ELR (cell line): ENCODE results near the gene COL15A1.
"Not testable (repeated sequence)": the region's sequence is repeated elsewhere in the genome, so short reads cannot be mapped to it uniquely, and the experiment has no call there.

ENCODE experiments used
- DNase-seq: peaks from one replicate; pipeline ENCODE4 v3.0.0-alpha.2; 2015; ENCODE audit warnings: low read depth

COL15A1 gene

DNA sequence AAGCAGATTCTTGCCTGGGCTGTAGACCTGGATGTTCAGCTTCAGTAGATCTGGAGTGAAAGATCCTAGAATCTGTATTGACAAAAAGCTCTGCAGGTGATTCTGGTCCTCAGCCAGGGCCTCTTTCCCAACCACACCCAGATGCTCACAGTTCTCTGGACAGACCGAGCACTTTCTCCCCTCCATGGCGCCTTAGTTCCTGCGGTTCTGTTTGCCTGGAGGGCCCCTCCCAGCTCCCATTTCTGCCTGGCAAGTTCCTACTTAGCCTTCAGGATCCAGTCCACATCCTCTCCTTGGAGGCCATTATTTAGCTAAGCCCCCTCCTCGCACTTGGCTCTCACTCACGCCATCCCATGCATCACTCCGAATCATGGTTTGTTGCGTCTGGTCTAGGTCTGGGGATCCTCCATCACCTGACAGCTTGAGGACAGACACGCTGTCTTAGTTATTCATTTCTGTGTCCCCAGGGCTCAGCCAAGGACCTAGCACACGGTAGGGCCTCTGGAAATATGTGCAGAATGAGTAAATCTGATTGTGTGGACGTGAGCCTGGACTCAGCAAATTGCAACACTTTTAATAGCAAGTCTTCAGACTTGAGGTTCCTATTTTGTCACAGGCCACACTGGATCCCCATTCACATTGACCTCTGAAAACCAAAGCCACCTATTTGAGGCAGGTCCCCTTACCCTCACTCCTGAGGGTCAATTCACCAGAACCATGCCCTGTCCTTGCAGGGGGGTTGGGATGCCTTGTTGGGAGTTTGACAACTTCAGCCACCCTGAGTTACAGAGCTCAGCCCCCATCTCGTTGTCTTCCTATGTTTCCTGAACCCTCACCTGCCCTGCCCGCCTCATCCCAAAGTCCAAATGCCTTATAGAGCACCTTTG is 50.7 kb downstream of the COL15A1 start:
- DNase-seq: no peak

- DNase-seq: no peak
Observed at GRCh38 chr9:98995059-98995671, 51.5 kb downstream of the COL15A1 start.

DNA sequence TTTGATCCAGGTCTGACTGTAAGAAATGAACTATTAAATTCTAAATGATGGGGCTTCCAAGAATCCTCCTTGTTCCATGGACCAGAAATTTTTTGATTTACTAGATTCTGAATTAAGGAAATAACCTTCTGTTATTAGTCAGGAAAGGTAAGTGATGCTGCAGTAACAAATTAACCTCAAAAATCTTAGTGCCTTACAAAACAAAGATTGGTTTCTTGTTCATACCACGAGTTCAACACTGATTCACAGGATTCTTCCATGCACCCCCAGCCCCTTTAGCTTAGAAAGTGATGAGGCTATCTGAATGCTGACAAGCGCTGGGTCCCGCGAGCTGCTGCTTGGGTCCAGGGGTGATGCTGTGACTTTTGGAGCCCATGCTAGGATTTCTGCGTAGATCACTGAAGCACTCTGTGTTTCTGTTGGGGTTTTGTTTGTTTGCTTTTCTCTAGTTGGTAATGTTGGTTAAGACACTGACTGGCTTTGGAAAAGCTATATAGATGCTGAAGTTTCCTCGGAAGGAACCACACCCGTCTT is 52.3 kb downstream of the COL15A1 start:
- no peak for DNase-seq

DNA sequence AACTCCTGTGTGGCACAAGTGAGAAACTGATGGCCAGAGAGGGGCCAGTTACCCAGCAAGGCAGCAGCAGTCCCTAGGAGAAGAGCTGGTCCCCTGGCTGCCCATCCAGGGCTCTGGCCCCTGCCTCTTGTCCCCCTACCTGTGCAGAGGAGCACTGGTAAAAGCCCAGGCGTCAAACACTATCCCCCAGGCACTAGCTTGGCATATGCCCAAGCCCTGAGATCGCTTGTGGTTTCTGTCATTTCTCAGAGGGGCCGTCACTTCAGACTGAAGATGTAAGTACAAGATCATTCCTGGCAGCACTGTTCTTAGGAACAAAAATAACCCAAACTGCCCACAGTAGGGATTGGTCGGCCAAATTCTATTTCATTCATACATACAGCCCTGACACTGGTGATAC is 53.9 kb downstream of the COL15A1 start:
- DNase-seq: peak; percentile 53

- DNase-seq: peak; percentile 77
Observed at GRCh38 chr9:98998441-98999151, 54.9 kb downstream of the COL15A1 start.

GRCh38 chr9:98999152-98999525 is 55.4 kb downstream of the COL15A1 start:
- no peak for DNase-seq

DNA sequence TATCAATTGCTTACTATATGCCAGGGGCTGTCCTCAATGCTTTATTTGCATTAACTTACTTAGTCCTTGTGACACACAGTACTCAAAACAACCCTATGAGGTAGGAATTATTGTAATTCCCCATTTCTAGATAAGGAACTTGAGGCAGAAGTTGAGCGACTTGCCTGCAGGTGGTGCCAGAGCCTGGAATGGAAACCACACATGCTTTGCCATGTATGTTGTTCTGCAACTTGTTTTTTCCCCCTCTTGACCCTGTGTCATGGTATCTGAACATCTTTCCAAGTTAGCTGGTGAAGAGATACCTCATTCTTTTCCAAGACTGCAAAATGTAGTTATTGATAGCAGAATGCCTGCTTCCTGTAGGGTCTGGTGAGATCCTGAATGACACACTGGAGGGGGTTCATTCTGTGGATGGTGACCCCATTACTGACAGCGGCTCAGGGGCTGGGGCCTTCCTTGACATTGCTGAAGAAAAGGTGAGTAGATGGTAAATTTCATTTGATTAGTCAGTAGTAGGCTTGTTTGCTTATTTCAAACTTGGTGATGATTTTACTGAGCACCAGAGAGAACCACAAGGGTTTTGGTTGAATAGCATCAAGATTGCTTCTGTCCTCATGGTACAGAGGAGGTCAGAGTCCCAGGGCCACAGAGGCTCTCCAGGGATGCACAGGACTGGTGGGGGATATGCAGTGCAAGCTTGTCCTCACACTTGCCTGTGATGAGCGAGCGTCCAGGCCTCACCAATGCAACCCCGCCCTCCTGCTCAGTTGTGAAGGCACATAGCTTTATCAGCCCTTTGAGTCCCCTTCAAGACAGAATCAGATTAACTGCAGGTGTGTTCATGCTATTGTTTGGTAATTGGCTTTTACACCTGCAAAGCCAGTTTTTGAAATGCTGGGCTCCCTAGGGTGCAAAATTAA is 57.0 kb downstream of the COL15A1 start:
- DNase-seq: peak; percentile 85

DNA sequence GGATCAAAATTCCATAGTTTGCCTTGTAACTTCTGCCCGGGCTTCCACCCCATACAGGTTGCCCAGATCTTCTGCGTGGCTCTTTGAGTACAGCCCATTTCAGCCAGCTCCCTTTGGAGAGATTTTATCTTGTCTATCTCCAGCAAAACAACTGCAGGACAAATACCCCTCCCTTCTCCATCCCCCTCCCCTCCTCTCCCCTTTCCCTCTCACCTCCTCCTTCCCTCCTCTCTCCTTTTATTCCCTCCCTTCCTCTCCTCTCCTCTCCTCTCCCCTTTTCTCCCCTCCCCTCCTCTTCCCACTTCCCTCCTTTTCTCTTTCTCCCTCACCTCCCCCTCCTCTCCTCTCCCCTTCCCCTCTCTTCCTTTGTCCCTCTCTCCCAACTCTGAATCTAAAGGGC is 58.2 kb downstream of the COL15A1 start:
- no peak for DNase-seq

DNA sequence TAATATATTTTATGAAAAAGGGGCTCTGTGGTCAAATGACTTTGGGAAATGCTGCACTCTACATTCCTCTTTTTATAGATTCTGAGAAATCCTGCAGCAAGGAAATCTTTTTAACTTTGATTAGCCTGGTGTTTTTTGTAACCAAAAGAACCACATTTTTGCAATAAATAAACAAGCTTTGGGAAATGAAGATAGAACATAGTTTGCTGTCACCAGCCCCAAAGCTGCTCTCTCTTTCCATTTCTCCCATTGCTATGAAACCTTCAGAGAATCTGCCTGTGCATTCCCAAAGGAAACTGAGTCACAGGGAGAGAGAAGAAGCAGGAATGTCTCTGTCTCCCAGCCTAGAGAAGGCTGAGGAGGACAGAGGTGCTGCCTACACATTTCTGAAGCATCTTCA is 59.0 kb downstream of the COL15A1 start:
- DNase-seq: no peak

GRCh38 chr9:99003308-99003707 is 59.6 kb downstream of the COL15A1 start:
- DNase-seq: no peak

GRCh38 chr9:99004115-99004514 is 60.4 kb downstream of the COL15A1 start:
- no peak for DNase-seq

DNA sequence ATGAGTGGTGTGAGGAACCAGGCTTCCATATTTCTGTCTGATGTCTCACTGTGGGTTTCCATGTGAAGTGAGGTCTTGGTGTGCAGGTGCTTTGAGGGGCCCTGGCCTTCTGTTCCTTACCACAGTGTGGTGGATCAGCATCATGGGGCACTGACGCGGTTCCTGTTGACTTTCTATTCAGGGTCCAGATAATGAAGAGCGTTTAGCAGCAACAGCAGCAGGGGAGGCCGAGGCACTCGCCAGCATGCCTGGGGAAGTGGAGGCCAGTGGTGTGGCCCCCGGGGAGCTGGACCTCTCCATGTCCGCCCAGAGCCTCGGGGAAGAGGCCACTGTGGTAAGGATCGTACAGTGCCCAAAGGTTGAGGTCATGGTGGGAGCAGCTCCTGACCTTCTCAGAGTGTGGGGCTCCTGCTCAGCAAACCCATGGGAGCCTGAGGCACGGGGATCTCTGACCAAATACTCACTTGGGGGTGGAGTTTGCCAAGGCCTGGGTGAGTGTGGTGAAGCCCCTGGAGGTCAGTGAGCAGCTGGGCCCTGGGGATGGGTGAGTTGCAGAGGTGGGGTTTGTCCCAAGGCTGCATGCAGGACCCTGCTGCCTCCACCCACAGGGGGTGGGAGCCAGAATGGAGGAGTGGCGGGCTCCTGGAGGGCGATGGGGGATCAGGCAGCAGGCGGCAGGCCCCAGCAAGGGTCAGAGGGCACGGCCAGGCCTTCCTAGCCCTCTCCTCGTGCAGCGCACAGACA is 61.2 kb downstream of the COL15A1 start:
- DNase-seq: no peak

DNA sequence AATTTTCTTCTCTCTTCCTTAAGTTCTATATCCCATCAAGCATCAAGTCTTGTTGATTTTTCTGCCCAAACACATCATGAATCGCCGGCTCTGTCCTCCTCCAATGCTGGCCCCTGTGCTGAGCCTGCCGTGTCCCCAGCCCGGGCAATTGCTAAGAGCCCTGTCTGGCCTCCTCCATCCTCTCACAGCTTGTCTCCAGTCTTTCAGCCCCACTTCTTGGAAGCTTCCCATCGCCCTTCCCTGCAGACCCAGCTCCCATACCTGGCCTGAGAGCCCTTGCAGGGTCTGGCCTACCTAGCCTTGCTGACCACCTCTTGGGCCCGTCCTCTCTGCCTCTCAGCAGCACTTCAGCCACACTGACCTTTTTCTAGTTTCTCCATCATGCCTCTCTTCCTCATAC is 61.9 kb downstream of the COL15A1 start:
- DNase-seq: no peak

DNA sequence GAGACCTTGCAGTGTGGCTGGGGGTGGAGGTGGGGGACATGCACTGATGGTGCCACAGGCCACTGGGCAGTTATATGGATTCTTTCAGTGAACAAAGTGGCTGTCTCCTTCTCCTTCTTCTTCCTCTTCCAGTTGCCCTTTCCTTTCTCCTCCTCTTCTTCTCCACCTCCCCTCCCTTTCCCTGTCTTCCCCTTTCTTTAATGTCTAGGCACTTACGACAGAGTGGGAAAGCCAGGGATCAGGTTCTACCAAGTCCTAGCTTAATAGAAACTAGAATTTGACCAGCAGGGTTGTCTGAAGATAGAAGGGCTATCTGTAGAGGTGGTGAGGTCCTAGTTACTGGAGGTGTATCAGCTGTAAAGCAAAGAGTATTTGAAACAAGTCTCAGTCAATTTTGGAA is 62.8 kb downstream of the COL15A1 start:
- DNase-seq: no peak

DNA sequence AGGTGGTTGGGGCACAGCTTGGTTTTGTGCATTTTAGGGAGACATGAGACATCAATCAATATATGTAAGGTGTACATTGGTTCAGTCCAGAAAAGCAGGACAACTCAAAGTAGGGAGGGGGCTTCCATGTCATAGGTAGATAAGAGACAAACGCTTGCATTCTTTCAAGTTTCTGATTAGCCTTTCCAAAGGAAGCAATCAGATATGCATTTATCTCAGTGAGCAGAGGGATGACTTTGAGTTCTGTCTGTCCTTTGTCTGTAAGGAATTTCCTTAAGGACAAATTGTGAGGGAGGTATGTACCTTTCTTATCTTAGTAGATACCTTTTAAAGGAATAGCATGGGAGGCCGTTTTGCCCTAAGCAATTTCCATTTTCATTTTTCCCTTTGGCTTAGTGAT is 63.3 kb downstream of the COL15A1 start:
- no peak for DNase-seq

- no peak for DNase-seq
Observed at GRCh38 chr9:99008203-99008602, 64.5 kb downstream of the COL15A1 start.

DNA sequence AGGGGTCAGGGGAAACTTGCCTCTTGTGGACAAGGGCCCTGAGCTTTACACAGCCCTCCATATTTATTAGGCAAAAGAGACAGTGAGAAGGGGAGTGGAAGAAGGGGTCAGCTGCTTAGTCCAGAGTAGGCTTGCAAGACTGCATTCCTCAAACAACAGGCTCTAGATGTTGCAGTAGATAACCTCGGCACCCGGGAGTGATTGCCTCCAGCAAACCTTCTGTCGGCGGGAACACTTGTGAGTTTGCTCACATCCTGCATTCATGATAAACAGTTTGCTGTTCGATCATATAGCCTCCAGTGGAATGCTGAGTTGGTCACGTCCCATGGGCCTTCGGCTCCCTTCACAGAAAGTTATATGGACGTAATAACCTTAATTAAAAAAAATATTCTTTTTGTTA is 66.7 kb downstream of the COL15A1 start:
- not testable (repeated sequence) for DNase-seq

DNA sequence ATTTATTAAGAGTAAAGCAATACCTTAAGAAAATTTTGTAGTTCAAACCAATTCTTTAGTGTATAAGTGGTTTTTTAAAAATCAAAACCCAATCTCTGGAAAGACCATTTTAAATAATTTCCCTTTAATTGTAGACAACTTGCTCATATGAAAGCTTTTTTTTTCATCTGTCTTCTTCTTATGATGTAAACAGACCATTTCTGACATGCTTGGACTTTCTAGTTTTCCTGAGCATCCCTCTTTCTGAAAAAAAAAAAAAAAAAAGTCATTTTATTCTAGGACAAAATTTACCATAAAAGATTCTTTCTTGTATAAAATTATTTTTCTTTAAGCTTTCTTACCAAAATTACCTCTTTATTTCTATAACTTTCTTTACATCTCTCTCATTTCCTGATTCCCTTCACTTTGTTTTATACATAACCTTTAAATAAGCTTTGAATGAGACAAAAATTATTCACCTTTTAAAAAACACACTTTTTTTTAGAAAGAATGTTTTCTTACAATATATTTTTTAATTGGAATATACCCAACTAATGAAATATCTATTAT is 67.5 kb downstream of the COL15A1 start:
- DNase-seq: peak; percentile 83

- DNase-seq: peak; percentile 46
Observed at GRCh38 chr9:99012957-99013512, 69.3 kb downstream of the COL15A1 start.

DNA sequence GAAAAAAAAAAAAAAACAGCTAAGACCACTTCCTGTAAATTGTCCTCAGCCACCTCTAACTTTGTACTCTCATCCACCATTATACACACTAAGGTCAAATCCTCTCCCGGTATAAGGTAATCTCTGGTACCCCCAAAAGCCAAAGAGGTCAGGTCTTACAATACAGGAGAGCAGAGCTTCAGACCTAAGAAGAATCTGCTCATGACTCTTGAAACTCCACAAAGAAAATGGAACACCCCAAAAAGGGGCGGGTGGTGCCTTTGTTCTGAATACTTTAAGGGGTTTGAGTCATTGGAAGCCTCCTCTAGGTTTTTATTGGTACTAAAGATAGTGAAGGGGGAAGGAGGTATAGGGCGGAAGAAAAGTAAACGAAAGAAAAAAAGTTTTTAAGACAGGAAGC is 69.8 kb downstream of the COL15A1 start:
- no peak for DNase-seq
